A673 (cell line): ENCODE results near the gene ABO.
A peak's percentile ranks its signal among the peaks of the same experiment; 100 is the strongest.

Experiments
- CTCF ChIP-seq: fragments of 300-800, 200-600 bp; sonication (generic); conservative IDR thresholded peaks from 2 replicates; pipeline ENCODE4 v1.5.1; 2017; ENCODE audit warnings: low read depth, mild to moderate bottlenecking, antibody characterized with exemption, low read length, moderate library complexity, mixed read lengths
- EZH2 ChIP-seq: fragments of 200-600 bp; sonication (generic); IDR thresholded peaks from 2 replicates; pipeline ENCODE4 v1.6.1; 2017; ENCODE audit warnings: borderline replicate concordance, low read depth, mild to moderate bottlenecking, mixed read lengths, antibody characterized with exemption, low read length; ENCODE audit not compliant: poor library complexity, severe bottlenecking

- no peak for TF ChIP-seq EZH2
- peak; percentile 87 for TF ChIP-seq CTCF
These were observed 36.0 kb downstream of the ABO start for GRCh38 chr9:133238851-133239532.
